Urinary bladder (tissue), 4 donors: ENCODE results near the gene BNIP2. TPM values are rescaled to one million over a fixed set of nuclear protein-coding genes. Genes with fewer than 3 reads are reported as not detected.
A peak's percentile ranks its signal among the peaks of the same experiment; 100 is the strongest.

Experiments
- DNase-seq: peaks from one replicate; pipeline ENCODE4 v3.0.0-alpha.2; 2015; ENCODE audit errors: extremely low spot score
- H3K27ac ChIP-seq: one replicate; pipeline ENCODE4 v1.5.1; 2013; ENCODE audit warnings: low read depth, mild to moderate bottlenecking, moderate library complexity
- H3K36me3 ChIP-seq: one replicate; pipeline ENCODE4 v1.6.1; 2013; ENCODE audit warnings: mild to moderate bottlenecking, moderate library complexity; ENCODE audit not compliant: insufficient read depth
- H3K4me1 ChIP-seq: one replicate; pipeline ENCODE4 v1.6.1; 2013; ENCODE audit warnings: mild to moderate bottlenecking, moderate library complexity; ENCODE audit not compliant: insufficient read depth
- H3K4me3 ChIP-seq: one replicate; pipeline ENCODE4 v1.5.1; 2013; ENCODE audit warnings: low read depth, low read length
- WGBS: extraction: QIAGEN DNeasy Blood & Tissue Kit; methylation state at CpG from one replicate; pipeline ENCODE4 v1.1.7; 2013; 5-methylcytosine and 5-hydroxymethylcytosine counted together
- polyA plus RNA-seq: library from polyadenylated mRNA; stranded (reverse); fragments of 200-250 nt; gene quantifications from one replicate; pipeline ENCODE4 v1.2.3, GENCODE V29; 2013
- total RNA-seq: library from RNA; depleted of rRNA; stranded (reverse); fragments of >200 nt; gene quantifications from one replicate; pipeline ENCODE4 v1.2.3, GENCODE V29; 2014
- donor health status: healthy with polysubstance abuse.
- donor health status: healthy.

Gene BNIP2
- total RNA-seq (115 TPM), polyA plus RNA-seq (57.7 TPM)

DNA sequence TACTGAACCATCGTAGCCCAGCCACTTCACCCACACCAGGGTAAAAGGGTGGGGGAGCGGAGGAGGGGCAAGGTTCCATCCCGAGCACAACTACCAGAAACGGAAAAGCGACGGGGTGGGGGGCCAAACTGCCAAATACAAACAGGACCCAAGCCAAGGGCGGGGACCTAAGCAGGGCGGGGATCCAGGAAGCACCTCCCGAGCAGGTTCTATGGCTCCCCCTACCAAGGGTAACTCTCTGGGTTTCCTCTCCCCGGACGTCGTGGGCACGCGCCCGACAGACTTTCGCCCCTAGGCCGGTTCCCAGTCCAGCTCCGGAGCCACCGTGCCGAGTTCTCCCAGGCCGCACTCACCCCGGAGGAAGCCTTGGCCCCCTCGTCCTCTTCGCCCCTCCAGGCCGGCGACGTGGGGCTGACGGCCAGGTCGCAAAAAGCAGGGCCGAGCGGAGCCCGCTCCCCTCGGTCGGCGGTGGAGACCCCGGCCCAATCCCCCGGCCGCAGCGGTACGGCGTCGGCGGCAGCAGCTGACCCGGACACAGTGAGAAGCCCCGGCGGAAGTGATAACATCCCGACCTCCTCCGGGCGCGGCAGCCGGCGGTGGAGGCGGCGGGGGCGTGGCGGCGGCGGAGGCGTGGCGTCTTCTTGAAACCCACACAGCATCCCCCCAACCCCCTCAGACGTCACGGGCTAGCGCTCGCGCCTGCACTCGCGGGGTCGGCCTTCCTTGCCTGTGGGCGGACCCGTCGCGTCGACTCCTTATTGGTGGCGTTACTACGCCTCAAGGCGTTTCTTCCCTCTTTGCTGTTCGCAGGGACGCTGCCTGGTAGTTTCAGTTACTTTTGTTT lies at the start of gene BNIP2:
TSS of gene BNIP2 (minus strand) at position 539 of the 844 bp plus-strand sequence. CDS start 6,863 bp downstream, outside the sequence.
- DNase-seq, result peak; percentile 95
- no peaks in the 10 kb centered on the region for H3K36me3 ChIP-seq
- WGBS, result under 1% methylated on average over 78 of the region's 78 CpGs
- peaks cover 2% of the 10 kb centered on the region for H3K4me1 ChIP-seq
- H3K27ac ChIP-seq, result peak within 1 kb of the TSS; percentile 99
- peak within 1 kb of the TSS; percentile 91 for H3K4me3 ChIP-seq

DNA sequence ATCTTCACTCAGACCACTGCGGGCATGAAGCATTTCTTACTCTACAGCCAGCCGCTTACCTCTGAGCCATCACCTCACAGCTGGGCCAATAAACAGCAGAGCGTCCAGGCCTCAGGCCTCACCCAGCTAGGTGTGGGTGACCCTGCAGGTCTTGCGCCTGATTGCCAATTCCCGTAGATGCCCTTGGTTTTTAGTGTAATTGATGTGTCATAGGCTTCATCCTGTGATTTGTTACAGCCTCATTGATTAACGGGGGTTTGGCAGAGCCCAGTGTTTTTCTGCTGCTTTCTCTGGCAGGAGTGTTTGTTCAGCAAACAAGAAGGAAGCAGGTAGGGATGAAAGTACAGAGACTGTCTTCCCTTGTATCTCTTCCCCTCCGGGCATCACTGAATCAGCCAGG lies 49.6 kb upstream of the BNIP2 start:
- Histone ChIP-seq H3K36me3 (no peaks in the 10 kb centered on the region), H3K4me3 (no peak overlapping the region), H3K4me1 (no peaks in the 10 kb centered on the region), H3K27ac (no peak overlapping the region)
- 79% methylated on average over 7 of the region's 7 CpGs for WGBS
- no peak for DNase-seq

DNA sequence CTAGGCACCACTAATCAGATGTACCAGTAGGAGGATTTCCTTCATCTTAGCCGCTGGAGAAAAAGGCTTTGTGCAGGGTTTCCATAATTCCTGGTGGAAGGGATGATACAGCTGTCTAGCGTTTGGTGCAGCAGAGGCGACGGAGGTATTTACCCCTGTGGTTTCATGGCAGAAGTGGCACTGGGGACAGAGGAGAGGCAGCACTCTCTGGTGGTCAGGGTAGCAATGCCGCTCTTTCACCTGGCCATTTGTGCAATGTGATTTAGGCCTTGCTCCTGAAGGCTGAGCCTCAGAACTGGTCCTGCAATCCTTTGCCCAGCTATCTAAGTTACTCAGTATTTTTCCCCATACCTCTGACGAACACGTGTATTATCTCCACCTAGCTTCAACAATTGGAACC lies 47.1 kb upstream of the BNIP2 start:
- Histone ChIP-seq H3K27ac (no peak overlapping the region), H3K36me3 (no peaks in the 10 kb centered on the region), H3K4me3 (no peak overlapping the region), H3K4me1 (no peaks in the 10 kb centered on the region)
- DNase-seq, result no peak
- WGBS, result 80% methylated on average over 7 of the region's 7 CpGs

GRCh38 chr15:59725151-59725486 lies 36.0 kb upstream of the BNIP2 start:
- no peak for DNase-seq
- no peak overlapping the region for H3K27ac ChIP-seq

GRCh38 chr15:59723687-59724346 lies 34.7 kb upstream of the BNIP2 start:
- H3K27ac ChIP-seq, result no peak overlapping the region
- H3K4me3 ChIP-seq, result no peak overlapping the region
- WGBS, result 78% methylated on average over 7 of the region's 7 CpGs
- H3K36me3 ChIP-seq, result no peaks in the 10 kb centered on the region
- no peak for DNase-seq
- H3K4me1 ChIP-seq, result no peaks in the 10 kb centered on the region

More at GRCh38 chr15:59725151-59725486, 36.0 kb upstream of the BNIP2 start:
- H3K4me3 ChIP-seq, result no peak overlapping the region
- 23% methylated on average over 3 of the region's 3 CpGs for whole genome bisulfite sequencing
- no peaks in the 10 kb centered on the region for H3K4me1 ChIP-seq
- no peaks in the 10 kb centered on the region for H3K36me3 ChIP-seq

GRCh38 chr15:59722476-59722875 lies 33.4 kb upstream of the BNIP2 start:
- DNase-seq, result no peak
- no peaks in the 10 kb centered on the region for H3K36me3 ChIP-seq
- 57% methylated on average over 7 of the region's 7 CpGs for WGBS
- no peak overlapping the region for H3K4me3 ChIP-seq
- H3K4me1 ChIP-seq, result no peaks in the 10 kb centered on the region
- no peak overlapping the region for H3K27ac ChIP-seq

DNA sequence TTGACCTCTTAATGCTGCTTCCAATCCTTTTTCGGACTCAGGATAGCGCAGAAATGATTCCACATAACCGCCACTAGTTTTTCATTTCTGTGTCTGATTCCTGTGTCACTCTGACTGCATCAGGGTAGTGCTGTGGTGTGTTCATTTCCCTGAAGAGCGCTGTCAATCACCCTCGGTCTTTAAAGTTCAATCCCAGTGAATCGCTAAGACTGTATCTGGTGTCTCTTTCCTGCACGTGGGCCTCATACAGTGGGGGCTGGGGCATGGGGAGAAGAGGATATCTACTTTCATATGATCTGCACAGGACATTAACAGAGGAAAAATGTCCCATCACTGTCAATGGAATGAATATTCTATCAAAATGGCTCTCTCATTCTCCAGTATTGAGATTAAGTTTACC lies 32.9 kb upstream of the BNIP2 start:
- no peak for DNase-seq
- Histone ChIP-seq H3K4me3 (no peak overlapping the region), H3K36me3 (no peaks in the 10 kb centered on the region), H3K27ac (no peak overlapping the region), H3K4me1 (no peaks in the 10 kb centered on the region)
- WGBS, result 71% methylated on average over 7 of the region's 7 CpGs

DNA sequence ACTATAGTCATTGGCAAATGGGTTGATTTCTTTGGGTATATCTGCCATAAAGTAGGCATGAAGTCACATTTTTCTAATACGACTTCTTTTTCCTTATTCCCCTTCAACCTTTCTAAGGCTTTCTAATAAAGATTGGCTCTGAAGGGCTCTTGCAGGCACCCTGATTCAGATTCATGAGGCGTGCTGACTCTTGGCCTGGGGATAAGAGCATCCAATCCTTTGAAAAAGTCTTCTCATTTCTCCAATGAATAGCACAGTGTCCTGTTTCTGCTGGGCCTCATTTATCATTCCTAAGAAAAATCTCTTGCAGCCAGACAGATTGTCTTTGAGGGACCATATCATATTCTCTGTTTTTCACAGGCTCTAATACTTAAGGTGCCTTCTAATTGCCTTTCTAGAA lies 32.3 kb upstream of the BNIP2 start:
- Histone ChIP-seq H3K4me3 (no peak overlapping the region), H3K27ac (no peak overlapping the region), H3K36me3 (no peaks in the 10 kb centered on the region), H3K4me1 (no peaks in the 10 kb centered on the region)
- WGBS, result 82% methylated on average over 2 of the region's 2 CpGs
- DNase-seq, result no peak

DNA sequence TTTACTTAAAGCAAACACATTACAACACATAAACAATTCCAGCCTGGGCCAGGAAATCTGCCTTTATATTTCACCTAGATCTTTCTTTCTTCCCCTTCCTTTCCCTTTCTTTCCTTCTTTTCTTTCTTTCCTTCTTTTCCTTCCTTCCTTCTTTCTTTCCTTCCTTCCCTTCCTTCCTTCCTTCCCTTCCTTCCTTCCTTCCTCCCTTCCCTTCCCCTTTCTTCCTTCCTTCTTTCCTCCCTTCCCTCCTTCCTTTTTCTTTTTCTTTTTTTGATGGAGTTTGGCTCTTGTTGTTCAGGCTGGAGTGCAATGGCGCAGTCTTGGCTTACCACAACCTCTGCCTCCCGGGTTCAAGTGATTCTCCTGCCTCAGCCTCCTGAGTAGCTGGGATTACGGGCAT lies 24.1 kb upstream of the BNIP2 start:
- Histone ChIP-seq H3K4me3 (no peak overlapping the region), H3K36me3 (no peaks in the 10 kb centered on the region), H3K27ac (no peak overlapping the region), H3K4me1 (no peaks in the 10 kb centered on the region)
- WGBS, result 92% methylated on average over 3 of the region's 3 CpGs
- no peak for DNase-seq

GRCh38 chr15:59711451-59712243 lies 22.5 kb upstream of the BNIP2 start:
- 26% methylated on average over 4 of the region's 4 CpGs for WGBS
- no peak for DNase-seq

DNA sequence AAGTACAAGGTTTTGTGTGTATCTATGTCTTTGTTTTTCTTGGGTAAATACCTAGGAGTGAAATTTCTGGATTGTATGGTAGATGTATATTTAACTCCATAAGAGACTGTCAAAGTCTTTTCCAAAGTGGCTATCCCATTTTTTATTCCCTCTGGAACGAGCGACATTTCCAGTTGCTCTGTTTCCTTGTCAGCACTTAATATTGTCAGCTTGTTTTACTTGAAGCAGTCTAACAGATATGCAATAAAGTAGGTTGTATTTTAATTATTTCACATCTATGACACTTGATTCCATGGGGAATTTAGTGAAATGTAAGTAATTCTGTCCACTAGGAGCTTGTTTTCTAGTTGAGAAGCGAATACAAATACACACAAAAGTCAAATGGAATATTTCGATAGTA lies 18.5 kb upstream of the BNIP2 start:
- H3K4me1 ChIP-seq, result no peaks in the 10 kb centered on the region
- 97% methylated on average over 4 of the region's 4 CpGs for WGBS
- H3K36me3 ChIP-seq, result no peaks in the 10 kb centered on the region
- no peak for DNase-seq
- H3K4me3 ChIP-seq, result no peak overlapping the region
- no peak overlapping the region for H3K27ac ChIP-seq

More at GRCh38 chr15:59711451-59712243, 22.5 kb upstream of the BNIP2 start:
- Histone ChIP-seq H3K4me3 (no peak overlapping the region), H3K27ac (no peak overlapping the region), H3K36me3 (no peaks in the 10 kb centered on the region), H3K4me1 (no peaks in the 10 kb centered on the region)

DNA sequence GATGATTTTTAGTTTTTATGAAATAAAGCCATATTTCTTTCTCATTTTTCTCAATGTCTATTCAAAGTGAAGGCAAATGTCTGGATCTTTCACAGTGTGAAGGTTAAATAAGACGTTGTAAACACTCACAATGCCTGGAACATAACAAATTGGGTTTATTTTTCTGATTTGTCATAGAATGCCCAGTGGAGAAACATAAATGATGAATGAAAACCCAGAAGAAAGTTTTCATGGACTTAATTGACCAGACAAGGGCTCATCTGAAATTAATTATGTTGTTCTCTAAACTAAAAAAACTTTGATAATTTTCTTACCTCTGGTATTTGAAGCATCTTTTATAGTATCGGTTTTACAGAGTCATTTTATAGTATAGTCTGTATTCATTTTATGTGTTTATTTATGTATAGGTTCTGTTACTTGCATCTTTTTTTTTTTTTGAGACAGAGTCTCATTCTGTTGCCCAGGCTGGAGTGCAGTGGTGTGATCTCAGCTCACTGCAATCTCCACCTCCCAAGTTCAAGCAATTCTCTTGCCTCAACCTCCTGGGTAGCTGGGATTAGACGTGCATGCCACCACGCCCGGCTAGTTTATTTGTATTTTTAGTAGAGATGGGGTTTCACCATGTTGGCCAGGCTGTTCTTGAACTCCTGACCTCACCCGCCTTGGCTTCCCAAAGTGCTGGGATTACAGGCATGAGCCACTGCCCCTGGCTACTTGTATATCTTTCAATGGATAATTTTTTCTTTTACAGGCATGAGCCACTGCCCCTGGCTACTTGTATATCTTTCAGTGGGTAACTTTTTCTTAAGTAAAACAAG lies 15.1 kb upstream of the BNIP2 start:
- WGBS, result 49% methylated on average over 6 of the region's 6 CpGs
- no peaks in the 10 kb centered on the region for H3K36me3 ChIP-seq

GRCh38 chr15:59702351-59702750 lies 13.2 kb upstream of the BNIP2 start:
- no peaks in the 10 kb centered on the region for H3K36me3 ChIP-seq
- H3K4me3 ChIP-seq, result no peak overlapping the region
- no peaks in the 10 kb centered on the region for H3K4me1 ChIP-seq
- no peak overlapping the region for H3K27ac ChIP-seq
- no peak for DNase-seq

More for the DNA sequence above, 15.1 kb upstream of the BNIP2 start:
- Histone ChIP-seq H3K27ac (no peak overlapping the region), H3K4me1 (no peaks in the 10 kb centered on the region), H3K4me3 (no peak overlapping the region)
- no peak for DNase-seq
